Epithelial cell of proximal tubule (primary cell): ENCODE results near the gene WDR55. TPM values are rescaled to one million over a fixed set of nuclear protein-coding genes. Genes with fewer than 3 reads are reported as not detected.
"Not testable (repeated sequence)": the region's sequence is repeated elsewhere in the genome, so short reads cannot be mapped to it uniquely, and the experiment has no call there.

Source experiments
- DNase-seq: peaks from one replicate; pipeline ENCODE4 v3.0.0-alpha.2; 2011; ENCODE audit warnings: low read depth
- H3K4me3 ChIP-seq: 2 replicates; pipeline ENCODE4 v1.5.1; 2011; ENCODE audit warnings: low read depth, mild to moderate bottlenecking, low read length
- total RNA-seq: library from RNA; depleted of rRNA; stranded (reverse); fragments of >200 nt; gene quantifications from 2 replicates; pipeline ENCODE4 v1.2.3, GENCODE V29; 2015
- TF ChIP-seq, protein P1 (sequence below): conservative IDR thresholded peaks from 2 replicates; pipeline ENCODE4 v1.5.1; 2012; ENCODE audit warnings: low read depth, mild to moderate bottlenecking, low read length

The WDR55 gene
- total RNA-seq, 1 donor from 2014 or later = 14.6 TPM

DNA sequence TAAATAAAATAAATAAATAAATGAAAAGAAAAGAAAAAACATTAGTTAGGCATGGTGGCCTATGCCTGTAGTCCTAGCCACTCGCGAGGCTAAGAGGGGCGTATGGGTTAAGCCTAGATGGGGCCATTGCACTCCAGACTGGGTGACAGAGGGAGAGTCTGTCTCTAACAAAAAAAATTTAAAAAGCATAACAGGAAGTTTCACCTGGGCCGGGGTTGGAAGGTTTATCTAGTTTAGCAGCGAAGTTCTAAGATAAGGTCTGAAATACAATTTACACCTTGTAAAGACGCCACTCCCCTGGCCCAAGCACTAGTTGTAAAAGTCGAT is 53.5 kb downstream of the WDR55 start:
- no peak overlapping the region for H3K4me3 ChIP-seq
- TF ChIP-seq, protein P1, sequence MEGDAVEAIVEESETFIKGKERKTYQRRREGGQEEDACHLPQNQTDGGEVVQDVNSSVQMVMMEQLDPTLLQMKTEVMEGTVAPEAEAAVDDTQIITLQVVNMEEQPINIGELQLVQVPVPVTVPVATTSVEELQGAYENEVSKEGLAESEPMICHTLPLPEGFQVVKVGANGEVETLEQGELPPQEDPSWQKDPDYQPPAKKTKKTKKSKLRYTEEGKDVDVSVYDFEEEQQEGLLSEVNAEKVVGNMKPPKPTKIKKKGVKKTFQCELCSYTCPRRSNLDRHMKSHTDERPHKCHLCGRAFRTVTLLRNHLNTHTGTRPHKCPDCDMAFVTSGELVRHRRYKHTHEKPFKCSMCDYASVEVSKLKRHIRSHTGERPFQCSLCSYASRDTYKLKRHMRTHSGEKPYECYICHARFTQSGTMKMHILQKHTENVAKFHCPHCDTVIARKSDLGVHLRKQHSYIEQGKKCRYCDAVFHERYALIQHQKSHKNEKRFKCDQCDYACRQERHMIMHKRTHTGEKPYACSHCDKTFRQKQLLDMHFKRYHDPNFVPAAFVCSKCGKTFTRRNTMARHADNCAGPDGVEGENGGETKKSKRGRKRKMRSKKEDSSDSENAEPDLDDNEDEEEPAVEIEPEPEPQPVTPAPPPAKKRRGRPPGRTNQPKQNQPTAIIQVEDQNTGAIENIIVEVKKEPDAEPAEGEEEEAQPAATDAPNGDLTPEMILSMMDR = no peak
- DNase-seq = no peak

GRCh38 chr5:140720738-140721137 is 56.0 kb downstream of the WDR55 start:
- DNase-seq, H3K4me3 ChIP-seq: not testable (repeated sequence)

DNA sequence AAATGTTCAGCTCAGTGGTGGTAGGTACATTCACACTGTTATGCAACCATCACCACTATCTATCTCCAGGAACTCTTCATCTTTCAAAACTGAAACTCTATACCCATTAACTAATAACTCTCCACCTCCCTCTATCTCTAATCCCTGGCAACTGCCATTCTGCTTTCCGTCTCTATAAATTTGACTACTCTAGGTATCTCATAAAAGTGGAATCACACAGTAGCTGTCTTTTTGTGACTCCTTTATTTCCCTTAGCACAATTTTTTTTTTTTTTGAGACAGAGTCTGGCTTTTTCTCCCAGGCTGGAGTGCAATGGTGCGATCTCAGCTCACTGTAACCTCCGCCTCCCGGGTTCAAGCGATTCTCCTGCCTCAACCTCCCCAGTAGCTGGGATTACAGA is 56.7 kb downstream of the WDR55 start:
- H3K4me3 ChIP-seq, DNase-seq: not testable (repeated sequence)

Other genes starting within 250 kb of the WDR55 start
- 2.8 and 5.2 TPM in 2 replicates for gene EIF4EBP3, start 117.2 kb upstream of the WDR55 start, total RNA-seq
- gene SRA1, start 107.4 kb upstream of the WDR55 start, total RNA-seq = 40.3 and 41.3 TPM in 2 replicates
- 2.1 and 3.5 TPM in 2 replicates for gene APBB3, start 100.3 kb upstream of the WDR55 start, total RNA-seq
- gene SLC35A4, start 100.1 kb upstream of the WDR55 start, total RNA-seq = 61.8 TPM in 2 replicates
- not detected in 2 replicates for gene CD14, start 31.7 kb upstream of the WDR55 start, total RNA-seq
- gene TMCO6, start 25.5 kb upstream of the WDR55 start, total RNA-seq = 9.0 and 127 TPM in 2 replicates
- gene NDUFA2, start 17.3 kb upstream of the WDR55 start, total RNA-seq = 62.0 and 110 TPM in 2 replicates
- 95.4 and 124 TPM in 2 replicates for gene IK, start 17.1 kb upstream of the WDR55 start, total RNA-seq
- gene DND1, start 8.7 kb downstream of the WDR55 start, total RNA-seq = 0.14 TPM in 1 of 2 replicates, not detected in the other
- 83.0 and 123 TPM in 2 replicates for gene HARS1, start 26.5 kb downstream of the WDR55 start, total RNA-seq
- 33.9 and 39.5 TPM in 2 replicates for gene HARS2, start 26.6 kb downstream of the WDR55 start, total RNA-seq
- gene ZMAT2, start 35.5 kb downstream of the WDR55 start, total RNA-seq = 38.3 and 43.6 TPM in 2 replicates
- gene PCDHA1, start 121.2 kb downstream of the WDR55 start, total RNA-seq = not detected in 2 replicates
- not detected in 2 replicates for gene PCDHA2, start 129.9 kb downstream of the WDR55 start, total RNA-seq
- 0.06 TPM in 1 of 2 replicates, not detected in the other for gene PCDHA3, start 136.2 kb downstream of the WDR55 start, total RNA-seq
- 1.6 TPM in 1 of 2 replicates, not detected in the other for gene PCDHA4, start 142.2 kb downstream of the WDR55 start, total RNA-seq
- gene PCDHA5, start 156.7 kb downstream of the WDR55 start, total RNA-seq = not detected in 2 replicates
- not detected in 2 replicates for gene PCDHA6, start 163.1 kb downstream of the WDR55 start, total RNA-seq
- under 0.01 TPM in 1 of 2 replicates, not detected in the other for gene PCDHA7, start 169.4 kb downstream of the WDR55 start, total RNA-seq
- gene PCDHA8, start 176.3 kb downstream of the WDR55 start, total RNA-seq = not detected in 2 replicates
- gene PCDHA9, start 183.5 kb downstream of the WDR55 start, total RNA-seq = not detected in 2 replicates
- gene PCDHA10, start 191.0 kb downstream of the WDR55 start, total RNA-seq = under 0.01 and 0.06 TPM in 2 replicates
- not detected in 2 replicates for gene PCDHA11, start 204.1 kb downstream of the WDR55 start, total RNA-seq
- gene PCDHA12, start 210.4 kb downstream of the WDR55 start, total RNA-seq = not detected in 2 replicates
- not detected in 2 replicates for gene PCDHA13, start 217.2 kb downstream of the WDR55 start, total RNA-seq